CD14-positive monocyte (primary cell): ENCODE results near the gene NCAM1. TPM values are rescaled to one million over a fixed set of nuclear protein-coding genes. Genes with fewer than 3 reads are reported as not detected.

Experiments
- DNase-seq, 3 donors: peaks; one replicate each; pipeline ENCODE4 v3.0.0-alpha.2; 2011 to 2022
- H2AFZ ChIP-seq: 2 replicates; pipeline ENCODE4 v1.6.0; 2012; ENCODE audit warnings: mild to moderate bottlenecking, low read depth, low read length, inconsistent platforms; ENCODE audit not compliant: insufficient read depth, poor library complexity, severe bottlenecking
- H3K27ac ChIP-seq, 2 donors: 1 replicate in 1 of 2; 2 replicates in 1 of 2; pipeline ENCODE4 v1.5.1; 2012 to 2013; ENCODE audit warnings: low read length in 2 of 2, control low read depth in 1 of 2, inconsistent platforms in 1 of 2, low read depth in 1 of 2, mild to moderate bottlenecking in 1 of 2
- H3K27me3 ChIP-seq, 2 donors: one replicate each; pipeline versions ENCODE4 v1.6.0 to v1.6.1; 2011 to 2013; ENCODE audit warnings: low read length in 2 of 2; ENCODE audit not compliant: control insufficient read depth in 2 of 2, insufficient read depth in 2 of 2
- H3K36me3 ChIP-seq, 2 donors: replicated peaks in 1 of 2; 1 replicate in 1 of 2; 2 replicates in 1 of 2; pipeline versions ENCODE4 v1.5.1 to v1.6.1; 2012 to 2013; ENCODE audit warnings: low read length in 2 of 2, control low read depth in 1 of 2, inconsistent platforms in 1 of 2, mild to moderate bottlenecking in 1 of 2; ENCODE audit not compliant: insufficient read depth in 2 of 2, control insufficient read depth in 1 of 2
- H3K4me1 ChIP-seq, 2 donors: 1 replicate in 1 of 2; 2 replicates in 1 of 2; pipeline versions ENCODE4 v1.5.1 to v1.6.1; 2012 to 2013; ENCODE audit warnings: low read length in 2 of 2, control low read depth in 1 of 2, inconsistent platforms in 1 of 2, mild to moderate bottlenecking in 1 of 2, moderate library complexity in 1 of 2; ENCODE audit not compliant: insufficient read depth in 2 of 2, control insufficient read depth in 1 of 2
- H3K4me2 ChIP-seq: replicated peaks from 2 replicates; pipeline ENCODE3; 2012; ENCODE audit warnings: low read length, moderate library complexity, mild to moderate bottlenecking; ENCODE audit not compliant: poor library complexity, severe bottlenecking; ENCODE audit errors: extremely low read depth
- H3K4me3 ChIP-seq, 3 experiments: fragments of 200-600 bp in 1 of 3; sonication (generic) in 1 of 3; replicated peaks in 1 of 3; 1 replicate in 2 of 3; 2 replicates in 1 of 3; pipeline ENCODE4 v1.5.1; 2011 to 2013; ENCODE audit warnings: low read length in 3 of 3, mild to moderate bottlenecking in 3 of 3, control low read depth in 2 of 3, low read depth in 2 of 3, inconsistent platforms in 1 of 3, moderate library complexity in 1 of 3
- H3K79me2 ChIP-seq: 2 replicates; pipeline ENCODE4 v1.6.0; 2012; ENCODE audit warnings: mild to moderate bottlenecking, control low read depth, inconsistent platforms, low read length, moderate library complexity; ENCODE audit not compliant: insufficient read depth
- H3K9ac ChIP-seq: 2 replicates; pipeline ENCODE4 v1.6.0; 2017; ENCODE audit warnings: low read length, mild to moderate bottlenecking; ENCODE audit not compliant: insufficient read depth, poor library complexity, severe bottlenecking
- H3K9me3 ChIP-seq, 2 donors: replicated peaks in 1 of 2; 1 replicate in 1 of 2; 2 replicates in 1 of 2; pipeline versions ENCODE4 v1.5.1 to v1.6.1; 2012 to 2013; ENCODE audit warnings: low read length in 2 of 2, control low read depth in 1 of 2; ENCODE audit not compliant: control insufficient read depth in 1 of 2, insufficient read depth in 1 of 2
- H4K20me1 ChIP-seq: 2 replicates; pipeline ENCODE4 v1.6.0; 2012; ENCODE audit warnings: mild to moderate bottlenecking, low read length, control low read depth, moderate library complexity; ENCODE audit not compliant: insufficient read depth
- H3K27ac Mint-ChIP-seq, 7 donors: one replicate each; pipeline ENCODE4 v1.8.0; 2020; ENCODE audit warnings: mild to moderate bottlenecking in 7 of 7, mixed read lengths in 7 of 7, moderate library complexity in 6 of 7, inconsistent platforms in 2 of 7
- H3K27me3 Mint-ChIP-seq, 3 donors: one replicate each; pipeline ENCODE4 v1.8.0; 2021 to 2022; ENCODE audit warnings: low read depth in 3 of 3, mild to moderate bottlenecking in 3 of 3, mixed read lengths in 3 of 3, moderate library complexity in 3 of 3, inconsistent platforms in 1 of 3
- H3K36me3 Mint-ChIP-seq, 2 donors: one replicate each; pipeline ENCODE4 v1.8.0; 2020; ENCODE audit warnings: mixed read lengths in 2 of 2, inconsistent platforms in 1 of 2, mild to moderate bottlenecking in 1 of 2
- H3K4me1 Mint-ChIP-seq: one replicate; pipeline ENCODE4 v1.8.0; 2020; ENCODE audit warnings: mild to moderate bottlenecking, mixed read lengths
- H3K4me3 Mint-ChIP-seq, 2 donors: one replicate each; pipeline ENCODE4 v1.8.0; 2020; ENCODE audit warnings: mild to moderate bottlenecking in 2 of 2, mixed read lengths in 2 of 2, moderate library complexity in 1 of 2
- H3K9me3 Mint-ChIP-seq, 7 donors: one replicate each; pipeline ENCODE4 v1.8.0; 2020 to 2022; ENCODE audit warnings: mixed read lengths in 7 of 7, mild to moderate bottlenecking in 6 of 7, moderate library complexity in 6 of 7, inconsistent platforms in 2 of 7
- CTCF ChIP-seq: fragments of 200-600 bp; IDR thresholded peaks from one replicate; pipeline ENCODE4 v1.8.0; 2022; ENCODE audit warnings: antibody characterized with exemption, mild to moderate bottlenecking
- WGBS: methylation state at CpG from one replicate; pipeline ENCODE4 v1.1.5; 2013; ENCODE audit warnings: missing lambda C conversion rate; ENCODE audit not compliant: insufficient coverage; 5-methylcytosine and 5-hydroxymethylcytosine counted together
- intact Hi-C, 2 donors: fragments of 100-400 bp; cut with micrococcal nuclease; formaldehyde crosslinking; loops; one replicate each; pipeline versions ENCODE4 v1.15.0 to v1.15.1; 2023
- polyA plus RNA-seq, 3 donors: library from polyadenylated mRNA; depleted of rRNA in 1 of 3; unstranded in 2 of 3; stranded (reverse) in 1 of 3; fragments of 300-500 nt in 2 of 3; fragments of >200 nt in 1 of 3; fragmentation: Illumina TruSeq in 2 of 3; gene quantifications; 1 replicate in 2 of 3; 2 replicates in 1 of 3; pipeline ENCODE4 v1.2.3, GENCODE V29; 2012 to 2021

The NCAM1 gene
- polyA plus RNA-seq, 3 donors = 0.65 to 0.69 TPM; not detected in 1

- peaks cover 22 to 24% of the 10 kb centered on the region in 2 donors for H3K4me1 ChIP-seq
- H3K4me1 Mint-ChIP-seq = peaks cover 22% of the 10 kb centered on the region
Observed at GRCh38 chr11:113193946-113194345, 232.7 kb downstream of the NCAM1 start.

GRCh38 chr11:113195728-113196127 lies 234.5 kb downstream of the NCAM1 start:
- Histone ChIP-seq H3K4me1 (peaks cover 4 to 6% of the 10 kb centered on the region in 2 donors), H3K79me2 (no peaks in the 10 kb centered on the region), H3K9me3 (no peaks in the 10 kb centered on the region), H4K20me1 (no peaks in the 10 kb centered on the region), H3K4me3 (no peak overlapping the region), H3K36me3 (no peaks in the 10 kb centered on the region), H3K4me2 (no peak overlapping the region), H3K27ac (no peak overlapping the region), H3K9ac (no peak overlapping the region), H3K27me3 (peaks cover 4 to 6% of the 10 kb centered on the region in 2 donors), H2AFZ (no peak overlapping the region)
- Mint-ChIP-seq H3K36me3 (no peaks in the 10 kb centered on the region), H3K9me3 (peaks cover 0 to 5% (median 0%) of the 10 kb centered on the region in 7 donors), H3K4me1 (peaks cover 4% of the 10 kb centered on the region), H3K27ac (no peak overlapping the region), H3K4me3 (peak overlapping the region in 1 of 2 donors; percentile 23), H3K27me3 (peaks cover 9 to 22% (median 20%) of the 10 kb centered on the region in 3 donors)
- no CpG with 5 or more reads among the region's 3 CpGs for WGBS
- intact Hi-C loops = no loop called here
- DNase-seq = no peak
- no peak for TF ChIP-seq CTCF

More at GRCh38 chr11:113193946-113194345, 232.7 kb downstream of the NCAM1 start:
- Histone ChIP-seq H3K9ac (no peak overlapping the region), H3K9me3 (no peaks in the 10 kb centered on the region), H3K27ac (no peak overlapping the region), H3K36me3 (no peaks in the 10 kb centered on the region), H3K27me3 (peaks cover 2 to 3% of the 10 kb centered on the region in 2 donors), H3K79me2 (no peaks in the 10 kb centered on the region), H3K4me3 (no peak overlapping the region), H4K20me1 (no peaks in the 10 kb centered on the region), H2AFZ (no peak overlapping the region), H3K4me2 (no peak overlapping the region)
- Mint-ChIP-seq H3K4me3 (no peak overlapping the region), H3K27me3 (peaks cover 11 to 22% (median 20%) of the 10 kb centered on the region in 3 donors), H3K9me3 (peaks cover 0 to 5% (median 0%) of the 10 kb centered on the region in 7 donors), H3K36me3 (no peaks in the 10 kb centered on the region), H3K27ac (no peak overlapping the region)
- intact Hi-C loops = no loop called here
- WGBS = no CpG with 5 or more reads among the region's 5 CpGs
- TF ChIP-seq CTCF = no peak
- no peak for DNase-seq
